GM12878 (cell line): ENCODE results near the gene ERP44. TPM values are rescaled to one million over a fixed set of nuclear protein-coding genes. Genes with fewer than 3 reads are reported as not detected.

Source experiments
- ATAC-seq: fragments of 200-7000 bp; cut with Tn5 transposase; 3 replicates; pipeline ENCODE4 v1.9.1; 2020; ENCODE audit warnings: mild to moderate bottlenecking, moderate library complexity
- BruUV-seq: library from RNA; stranded (reverse); fragments of 400-500 nt; replicated peaks from 2 replicates; lab custom pipeline; 2021; lab: Mats Ljungman, UMichigan
- CTCF ChIA-PET: fragments of 300-600 bp; sonication (Branson Sonifier 250); formaldehyde crosslinking; extraction: SDS; loops from one replicate; lab custom pipeline; 2021; ENCODE audit warnings: inconsistent platforms; lab: Yijun Ruan, JAX
- POLR2A ChIA-PET: fragments of 350-600 bp; formaldehyde crosslinking; extraction: SDS; loops from one replicate; lab custom pipeline; 2021; ENCODE audit warnings: inconsistent platforms; lab: Charles Lee
- RAD21 ChIA-PET: fragments of 300-600 bp; sonication (Branson Sonifier 250); formaldehyde crosslinking; loops from one replicate; lab custom pipeline; 2023; ENCODE audit warnings: antibody characterized with exemption; ENCODE audit not compliant: unreplicated experiment; lab: Charles Lee
- SMC1A ChIA-PET: fragments of 300-600 bp; sonication (Branson Sonifier 250); formaldehyde crosslinking; loops from one replicate; lab custom pipeline; 2023; ENCODE audit not compliant: unreplicated experiment, uncharacterized antibody; lab: Charles Lee
- DNase-seq: peaks from one replicate; pipeline ENCODE4 v3.0.0-alpha.2; 2011; ENCODE audit warnings: low read depth, low spot score
- FAIRE-seq: peaks from 3 replicates; lab custom pipeline; 2011; peaks lifted over from hg19 to GRCh38; lab: Jason Lieb, UNC
- H2AFZ ChIP-seq: 2 replicates; pipeline ENCODE4 v1.6.0; 2011; ENCODE audit warnings: low read depth, low read length, control low read depth; ENCODE audit not compliant: control insufficient read depth
- H3K27ac ChIP-seq: 2 replicates; pipeline ENCODE4 v1.5.1; 2011; ENCODE audit warnings: control low read depth; ENCODE audit not compliant: control insufficient read depth, insufficient read depth
- H3K27me3 ChIP-seq, 2 experiments: replicated peaks in 1 of 2; 2 replicates each; pipeline versions ENCODE4 v1.6.0 to v1.6.1; 2011; ENCODE audit warnings: low read length in 1 of 2; ENCODE audit not compliant: control insufficient read depth in 2 of 2, insufficient read depth in 2 of 2
- H3K36me3 ChIP-seq, 2 experiments: 2 replicates each; pipeline ENCODE4 v1.5.1; 2011; ENCODE audit warnings: low read length in 1 of 2; ENCODE audit not compliant: control insufficient read depth in 2 of 2, insufficient read depth in 2 of 2
- H3K4me1 ChIP-seq: 2 replicates; pipeline ENCODE4 v1.6.1; 2011; ENCODE audit warnings: mild to moderate bottlenecking, low read length, moderate library complexity, mixed read lengths; ENCODE audit not compliant: control insufficient read depth, insufficient read depth
- H3K4me2 ChIP-seq: 2 replicates; pipeline ENCODE4 v1.6.0; 2011; ENCODE audit warnings: control low read depth; ENCODE audit not compliant: control insufficient read depth, insufficient read depth
- H3K4me3 ChIP-seq: fragments of 200-600 bp; sonication (generic); 2 replicates; pipeline ENCODE4 v1.5.1; 2016
- H3K79me2 ChIP-seq: 2 replicates; pipeline ENCODE4 v1.6.0; 2011; ENCODE audit warnings: low read length; ENCODE audit not compliant: control insufficient read depth, insufficient read depth
- H3K9ac ChIP-seq: 2 replicates; pipeline ENCODE4 v1.8.0; 2011; ENCODE audit warnings: low read length, control low read depth, mixed read lengths; ENCODE audit not compliant: control insufficient read depth, insufficient read depth
- H3K9me3 ChIP-seq: replicated peaks from 3 replicates; pipeline ENCODE4 v1.5.1; 2011; ENCODE audit warnings: mild to moderate bottlenecking, low read length; ENCODE audit not compliant: control insufficient read depth, insufficient read depth
- H4K20me1 ChIP-seq: 2 replicates; pipeline ENCODE4 v1.6.0; 2011; ENCODE audit not compliant: control insufficient read depth, insufficient read depth
- BHLHE40 ChIP-seq, 2 experiments: fragments of 450-650 bp in 1 of 2; IDR thresholded peaks; 2 replicates each; pipeline ENCODE4 v1.6.1; 2011 to 2017; ENCODE audit warnings: low read depth in 2 of 2, borderline replicate concordance in 1 of 2, improper control_type of control experiment in 1 of 2, low read length in 1 of 2, mild to moderate bottlenecking in 1 of 2
- CBX3 ChIP-seq: fragments of 200-600 bp; sonication (generic); IDR thresholded peaks from 2 replicates; pipeline ENCODE4 v1.6.1; 2016; ENCODE audit warnings: low read depth, borderline replicate concordance
- CREM ChIP-seq: IDR thresholded peaks from 2 replicates; pipeline ENCODE4 v1.6.1; 2014; ENCODE audit warnings: antibody characterized with exemption, low read depth
- E4F1 ChIP-seq: fragments of 450-650 bp; IDR thresholded peaks from 2 replicates; pipeline ENCODE4 v1.6.1; 2018; ENCODE audit warnings: borderline replicate concordance, mild to moderate bottlenecking; ENCODE audit not compliant: partially characterized antibody
- HDAC6 ChIP-seq: fragments of 200-600 bp; sonication (generic); IDR thresholded peaks from one replicate; pipeline ENCODE4 v1.8.0; 2017; ENCODE audit warnings: antibody characterized with exemption; ENCODE audit not compliant: unreplicated experiment
- MEF2B ChIP-seq: fragments of 450-650 bp; IDR thresholded peaks from 2 replicates; pipeline ENCODE4 v1.6.1; 2018; ENCODE audit warnings: mild to moderate bottlenecking, moderate library complexity; ENCODE audit not compliant: partially characterized antibody, poor library complexity, severe bottlenecking
- MTA2 ChIP-seq: fragments of 450-650 bp; IDR thresholded peaks from 2 replicates; pipeline ENCODE4 v1.6.1; 2016; ENCODE audit warnings: low read depth, mild to moderate bottlenecking, moderate library complexity
- NBN ChIP-seq: fragments of 450-650 bp; IDR thresholded peaks from 2 replicates; pipeline ENCODE4 v1.6.1; 2016
- NFYB ChIP-seq: IDR thresholded peaks from 2 replicates; pipeline ENCODE4 v1.6.1; 2011; ENCODE audit warnings: low read depth, mild to moderate bottlenecking, low read length, improper control_type of control experiment, moderate library complexity; ENCODE audit not compliant: insufficient read depth
- SIN3A ChIP-seq: IDR thresholded peaks from 2 replicates; pipeline ENCODE4 v1.6.1; 2012; ENCODE audit warnings: low read depth, low read length, improper control_type of control experiment
- SPI1 ChIP-seq: IDR thresholded peaks from 2 replicates; pipeline ENCODE4 v1.6.1; 2011; ENCODE audit warnings: low read depth, mild to moderate bottlenecking, low read length, moderate library complexity, borderline replicate concordance; ENCODE audit not compliant: insufficient read depth
- SREBF2 ChIP-seq: IDR thresholded peaks from 2 replicates; pipeline ENCODE4 v1.6.1; 2012; ENCODE audit warnings: mild to moderate bottlenecking, low read length
- whole genome bisulfite sequencing: methylation state at CpG from one replicate; pipeline ENCODE4 v1.1.6; 2016; ENCODE audit warnings: low lambda C conversion rate; ENCODE audit not compliant: insufficient replicate concordance, insufficient coverage; ENCODE audit errors: missing lambda C conversion rate; 5-methylcytosine and 5-hydroxymethylcytosine counted together
- in situ Hi-C: fragments of 300-500 bp; cut with MboI; formaldehyde crosslinking; loops from 9 replicates; pipeline ENCODE4 v1.14.3; 2018; ENCODE audit warnings: mixed read lengths
- intact Hi-C: fragments of 100-400 bp; cut with micrococcal nuclease; formaldehyde crosslinking; loops from one replicate; pipeline ENCODE4 v1.14.2; 2022; ENCODE audit not compliant: unreplicated experiment
- polyA plus RNA-seq, 11 experiments: library from polyadenylated mRNA; depleted of rRNA in 4 of 11; unstranded in 6 of 11; stranded (reverse) in 5 of 11; fragments of >200 nt; fragmentation: Nextera tagmentation in 4 of 11; fragmentation: Illumina TruSeq in 1 of 11; extraction: Ambion mirVana in 4 of 11; extraction: Trizol in 1 of 11; gene quantifications; 1 replicate in 1 of 11; 2 replicates in 10 of 11; pipeline versions ENCODE4 v1.2.1 to v1.2.3, GENCODE V29; 2011 to 2016; ENCODE audit warnings: inconsistent platforms in 2 of 11, missing spikeins in 2 of 11, low read depth in 1 of 11
- total RNA-seq, 4 experiments: library from RNA; depleted of rRNA in 3 of 4; stranded (reverse); fragments of >200 nt in 3 of 4; fragmentation: Illumina TruSeq in 1 of 4; extraction: Trizol in 1 of 4; gene quantifications; 2 replicates each; pipeline versions ENCODE4 v1.2.1 to v1.2.3, GENCODE V29; 2013 to 2021
- TF ChIP-seq, protein P1 (sequence below): fragments of 450-650 bp; formaldehyde crosslinking; IDR thresholded peaks from 2 replicates; pipeline ENCODE4 v1.4.0; 2022; ENCODE audit warnings: mild to moderate bottlenecking, moderate library complexity
- TF ChIP-seq, protein P2 (sequence below): fragments of 450-650 bp; IDR thresholded peaks from 2 replicates; pipeline ENCODE4 v1.6.1; 2017; ENCODE audit warnings: antibody characterized with exemption, mild to moderate bottlenecking, moderate library complexity

Gene ERP44
- total and polyA plus RNA-seq, 10 of the 15 experiments (the other 5 are each of a cell fraction or from before 2014, with no cell fraction given) = 11.5 to 52.4 (median 20.2) TPM

DNA sequence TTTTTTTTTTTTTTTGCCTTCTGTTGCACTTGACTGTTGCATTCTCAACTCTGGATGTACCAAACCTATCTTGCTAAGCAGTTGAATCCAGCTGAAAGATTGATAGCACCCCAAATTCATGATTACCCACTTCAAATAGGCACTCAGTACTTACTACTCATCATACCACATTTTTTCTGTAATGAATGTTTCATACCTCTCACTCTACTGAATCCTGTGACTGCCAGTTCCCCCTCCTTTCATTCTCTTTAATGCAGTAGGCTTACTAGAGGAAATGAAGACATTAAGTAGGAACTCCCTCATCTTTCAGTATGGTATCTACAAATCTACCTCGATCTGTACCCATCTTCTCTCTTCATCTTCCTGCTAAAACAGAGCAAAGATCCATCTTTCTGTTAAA, 7.1 kb upstream of the ERP44 start (continued):
- no peak for TF ChIP-seq E4F1

- no peaks in the 10 kb centered on the region for H3K4me1 ChIP-seq
- ChIA-PET RAD21 (no interaction called here), SMC1A (no interaction called here), CTCF (no interaction called here), POLR2A (no interaction called here)
- H3K4me3 ChIP-seq = no peak overlapping the region
- no TSS peak for BruUV-seq
- 98% methylated on average over 4 of the region's 4 CpGs for WGBS
- peaks cover 9% of the 10 kb centered on the region for H3K79me2 ChIP-seq
- no peak for DNase-seq
- no peak overlapping the region for H3K9ac ChIP-seq
- no peak for ATAC-seq
- H2AFZ ChIP-seq = no peak overlapping the region
- in situ Hi-C loops (no loop called here), intact Hi-C loops (no loop called here)
- no peak overlapping the region for H3K4me2 ChIP-seq
- no peak overlapping the region for H3K27ac ChIP-seq
- H3K27me3 ChIP-seq = no peaks in the 10 kb centered on the region
- H3K36me3 ChIP-seq = no peaks in the 10 kb centered on the region; a peak in 1 of 4 replicates
- H4K20me1 ChIP-seq = no peaks in the 10 kb centered on the region
- no peaks in the 10 kb centered on the region for H3K9me3 ChIP-seq
- FAIRE-seq = no peak
- no peak for TF ChIP-seq SPI1
- TF ChIP-seq, protein P1, sequence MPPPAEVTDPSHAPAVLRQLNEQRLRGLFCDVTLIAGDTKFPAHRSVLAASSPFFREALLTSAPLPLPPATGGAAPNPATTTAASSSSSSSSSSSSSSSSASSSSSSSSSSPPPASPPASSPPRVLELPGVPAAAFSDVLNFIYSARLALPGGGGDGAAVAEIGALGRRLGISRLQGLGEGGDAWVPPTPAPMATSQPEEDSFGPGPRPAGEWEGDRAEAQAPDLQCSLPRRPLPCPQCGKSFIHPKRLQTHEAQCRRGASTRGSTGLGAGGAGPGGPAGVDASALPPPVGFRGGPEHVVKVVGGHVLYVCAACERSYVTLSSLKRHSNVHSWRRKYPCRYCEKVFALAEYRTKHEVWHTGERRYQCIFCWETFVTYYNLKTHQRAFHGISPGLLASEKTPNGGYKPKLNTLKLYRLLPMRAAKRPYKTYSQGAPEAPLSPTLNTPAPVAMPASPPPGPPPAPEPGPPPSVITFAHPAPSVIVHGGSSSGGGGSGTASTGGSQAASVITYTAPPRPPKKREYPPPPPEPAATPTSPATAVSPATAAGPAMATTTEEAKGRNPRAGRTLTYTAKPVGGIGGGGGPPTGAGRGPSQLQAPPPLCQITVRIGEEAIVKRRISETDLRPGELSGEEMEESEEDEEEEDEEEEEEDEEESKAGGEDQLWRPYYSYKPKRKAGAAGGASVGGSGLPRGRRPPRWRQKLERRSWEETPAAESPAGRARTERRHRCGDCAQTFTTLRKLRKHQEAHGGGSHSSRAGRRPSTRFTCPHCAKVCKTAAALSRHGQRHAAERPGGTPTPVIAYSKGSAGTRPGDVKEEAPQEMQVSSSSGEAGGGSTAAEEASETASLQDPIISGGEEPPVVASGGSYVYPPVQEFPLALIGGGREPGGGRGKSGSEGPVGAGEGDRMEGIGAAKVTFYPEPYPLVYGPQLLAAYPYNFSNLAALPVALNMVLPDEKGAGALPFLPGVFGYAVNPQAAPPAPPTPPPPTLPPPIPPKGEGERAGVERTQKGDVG (CRISPR knock-in tag) = no peak
- no peak for TF ChIP-seq NFYB
- TF ChIP-seq MEF2B = no peak
- TF ChIP-seq CREM = no peak
- TF ChIP-seq BHLHE40 (IDR thresholded peaks at IDR 0.05; ENCODE audit: borderline replicate concordance in 1 of 2, low read depth in 2 of 2, low read length in 1 of 2) = no peak
- no peak for TF ChIP-seq MTA2
- TF ChIP-seq CBX3 = no peak
- TF ChIP-seq NBN = no peak
- no peak for TF ChIP-seq HDAC6
- TF ChIP-seq SREBF2 = no peak
- TF ChIP-seq, protein P2, sequence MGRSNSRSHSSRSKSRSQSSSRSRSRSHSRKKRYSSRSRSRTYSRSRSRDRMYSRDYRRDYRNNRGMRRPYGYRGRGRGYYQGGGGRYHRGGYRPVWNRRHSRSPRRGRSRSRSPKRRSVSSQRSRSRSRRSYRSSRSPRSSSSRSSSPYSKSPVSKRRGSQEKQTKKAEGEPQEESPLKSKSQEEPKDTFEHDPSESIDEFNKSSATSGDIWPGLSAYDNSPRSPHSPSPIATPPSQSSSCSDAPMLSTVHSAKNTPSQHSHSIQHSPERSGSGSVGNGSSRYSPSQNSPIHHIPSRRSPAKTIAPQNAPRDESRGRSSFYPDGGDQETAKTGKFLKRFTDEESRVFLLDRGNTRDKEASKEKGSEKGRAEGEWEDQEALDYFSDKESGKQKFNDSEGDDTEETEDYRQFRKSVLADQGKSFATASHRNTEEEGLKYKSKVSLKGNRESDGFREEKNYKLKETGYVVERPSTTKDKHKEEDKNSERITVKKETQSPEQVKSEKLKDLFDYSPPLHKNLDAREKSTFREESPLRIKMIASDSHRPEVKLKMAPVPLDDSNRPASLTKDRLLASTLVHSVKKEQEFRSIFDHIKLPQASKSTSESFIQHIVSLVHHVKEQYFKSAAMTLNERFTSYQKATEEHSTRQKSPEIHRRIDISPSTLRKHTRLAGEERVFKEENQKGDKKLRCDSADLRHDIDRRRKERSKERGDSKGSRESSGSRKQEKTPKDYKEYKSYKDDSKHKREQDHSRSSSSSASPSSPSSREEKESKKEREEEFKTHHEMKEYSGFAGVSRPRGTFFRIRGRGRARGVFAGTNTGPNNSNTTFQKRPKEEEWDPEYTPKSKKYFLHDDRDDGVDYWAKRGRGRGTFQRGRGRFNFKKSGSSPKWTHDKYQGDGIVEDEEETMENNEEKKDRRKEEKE = no peak
- no peak for TF ChIP-seq SIN3A
Measured at GRCh38 chr9:100104314-100104713, 5.5 kb upstream of the ERP44 start.
